Measurements from ENCODE around the gene OR5A2.
A peak's percentile ranks its signal among the peaks of the same experiment; 100 is the strongest.
"Not testable (repeated sequence)": the region's sequence is repeated elsewhere in the genome, so short reads cannot be mapped to it uniquely, and the experiment has no call there.

OR5A2 gene

GRCh38 chr11:59380263-59381059 is 45.8 kb downstream of the OR5A2 start:
- peaks cover 18% of the 10 kb centered on the region for H3K4me1 ChIP-seq (ENCODE audit: low read length)
- H2AFZ ChIP-seq (ENCODE audit: low read length), result no peak overlapping the region; the same call in 1 of the 2 replicates
- no peaks in the 10 kb centered on the region for H3K27me3 ChIP-seq (replicated peaks; ENCODE audit: insufficient read depth, low read length)
- TF ChIP-seq EZH2phosphoT487 (IDR thresholded peaks at IDR 0.05; ENCODE audit: low read length) (no peak), CTCF (IDR thresholded peaks at IDR 0.05; ENCODE audit: low read length) (no peak), EZH2 (optimal IDR thresholded peaks at IDR 0.05; ENCODE audit: low read depth, low read length) (no peak)
- no peaks in the 10 kb centered on the region for H4K20me1 ChIP-seq (ENCODE audit: insufficient read depth, low read length)
- H3K4me3 ChIP-seq (ENCODE audit: low read length), result peak overlapping the region; percentile 45
- peak overlapping the region; percentile 16; the same call in 1 of the 2 replicates for H3K9ac ChIP-seq (ENCODE audit: low read length)
- H3K79me2 ChIP-seq (ENCODE audit: low read length), result no peaks in the 10 kb centered on the region
- no peaks in the 10 kb centered on the region for H3K36me3 ChIP-seq (replicated peaks; ENCODE audit: insufficient read depth, low read length)
- no peaks in the 10 kb centered on the region for H3K9me2 ChIP-seq (replicated peaks; ENCODE audit: insufficient read depth, low read length)
- H3K9me3 ChIP-seq (replicated peaks; ENCODE audit: insufficient read depth, low read length), result no peaks in the 10 kb centered on the region
- peak; percentile 64 for DNase-seq
- H3K27ac ChIP-seq (ENCODE audit: low read length), result peak overlapping the region; percentile 72
- peaks cover 16% of the 10 kb centered on the region for H3F3A ChIP-seq (ENCODE audit: insufficient read depth, low read length)
- peak overlapping the region; percentile 36 for H3K4me2 ChIP-seq (ENCODE audit: low read depth, low read length)

GRCh38 chr11:59372324-59372723 is 53.9 kb downstream of the OR5A2 start:
- H3K4me3 ChIP-seq (ENCODE audit: low read length); H4K20me1 ChIP-seq (ENCODE audit: insufficient read depth, low read length); H3K9ac ChIP-seq (ENCODE audit: low read length); H3F3A ChIP-seq (ENCODE audit: insufficient read depth, low read length); H3K79me2 ChIP-seq (ENCODE audit: low read length); H3K27ac ChIP-seq (ENCODE audit: low read length); H3K9me2 ChIP-seq (replicated peaks; ENCODE audit: insufficient read depth, low read length); DNase-seq; H3K36me3 ChIP-seq (replicated peaks; ENCODE audit: insufficient read depth, low read length); H3K27me3 ChIP-seq (replicated peaks; ENCODE audit: insufficient read depth, low read length); H3K9me3 ChIP-seq (replicated peaks; ENCODE audit: insufficient read depth, low read length); H3K4me2 ChIP-seq (ENCODE audit: low read depth, low read length); H2AFZ ChIP-seq (ENCODE audit: low read length): not testable (repeated sequence)
- H3K4me1 ChIP-seq (ENCODE audit: low read length), result peaks cover 22% of the 10 kb centered on the region

- Histone ChIP-seq H3K9me2 (replicated peaks; ENCODE audit: insufficient read depth, low read length) (no peaks in the 10 kb centered on the region), H3K36me3 (replicated peaks; ENCODE audit: insufficient read depth, low read length) (no peaks in the 10 kb centered on the region), H3K9ac (ENCODE audit: low read length) (peak overlapping the region; percentile 40; the same call in 1 of the 2 replicates), H3K9me3 (replicated peaks; ENCODE audit: insufficient read depth, low read length) (no peaks in the 10 kb centered on the region), H3K27me3 (replicated peaks; ENCODE audit: insufficient read depth, low read length) (no peaks in the 10 kb centered on the region), H3K4me1 (ENCODE audit: low read length) (peaks cover 22% of the 10 kb centered on the region), H3K4me3 (ENCODE audit: low read length) (peak overlapping the region; percentile 16; the same call in 1 of the 2 replicates), H3K4me2 (ENCODE audit: low read depth, low read length) (peak overlapping the region; percentile 63), H3K79me2 (ENCODE audit: low read length) (no peaks in the 10 kb centered on the region), H4K20me1 (ENCODE audit: insufficient read depth, low read length) (no peaks in the 10 kb centered on the region), H3F3A (ENCODE audit: insufficient read depth, low read length) (peaks cover 8% of the 10 kb centered on the region), H3K27ac (ENCODE audit: low read length) (peak overlapping the region; percentile 71; the same call in 1 of the 2 replicates), H2AFZ (ENCODE audit: low read length) (peak overlapping the region; percentile 60)
- no peak for TF ChIP-seq EZH2 (optimal IDR thresholded peaks at IDR 0.05; ENCODE audit: low read depth, low read length)
- no peak for TF ChIP-seq CTCF (IDR thresholded peaks at IDR 0.05; ENCODE audit: low read length)
- no peak for TF ChIP-seq EZH2phosphoT487 (IDR thresholded peaks at IDR 0.05; ENCODE audit: low read length)
- DNase-seq, result peak; percentile 90
These were observed 57.8 kb downstream of the OR5A2 start for GRCh38 chr11:59368238-59369022.
